Hindlimb muscle (tissue), 1 donor: ENCODE data around the gene CAPZA1. TPM values are rescaled to one million over a fixed set of nuclear protein-coding genes. Genes with fewer than 3 reads are reported as not detected.

Experiments used
- DNase-seq: peaks from one replicate; pipeline ENCODE4 v3.0.0-alpha.2; 2013
- polyA plus RNA-seq: library from polyadenylated mRNA; unstranded; fragments of 120-200 nt; gene quantifications from one replicate; pipeline ENCODE4 v1.2.1, GENCODE V29; 2013; ENCODE audit not compliant: insufficient read length

Gene CAPZA1
- polyA plus RNA-seq, 1 donor: 67.6 TPM

- DNase-seq: no peak
These were observed 59.0 kb downstream of the CAPZA1 start for GRCh38 chr1:112678605-112679004.

DNA sequence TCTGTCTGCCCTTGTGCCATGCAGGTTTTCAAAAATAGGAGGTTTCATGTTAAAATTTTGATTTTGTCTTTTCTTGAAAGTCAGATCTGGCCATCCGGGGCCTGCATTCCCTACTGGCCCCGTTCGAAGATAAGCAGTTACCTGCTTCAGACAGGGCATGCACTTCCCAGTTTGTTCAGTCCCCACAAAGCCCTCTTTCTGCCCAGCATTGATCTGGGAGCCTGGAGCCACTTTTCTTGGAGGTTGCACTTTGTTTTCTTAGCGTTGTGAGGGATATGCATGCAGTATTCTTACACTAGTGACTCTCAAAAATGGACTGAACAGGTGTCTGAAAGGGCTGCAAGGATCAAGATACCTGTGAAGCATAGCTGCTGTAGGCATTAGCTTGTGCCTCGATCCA is 66.3 kb downstream of the CAPZA1 start:
- no peak for DNase-seq

- DNase-seq: no peak
These were observed 66.8 kb downstream of the CAPZA1 start for GRCh38 chr1:112686417-112686816.

GRCh38 chr1:112686835-112687234 is 67.2 kb downstream of the CAPZA1 start:
- no peak for DNase-seq

GRCh38 chr1:112687361-112687760 is 67.7 kb downstream of the CAPZA1 start:
- DNase-seq: no peak

DNA sequence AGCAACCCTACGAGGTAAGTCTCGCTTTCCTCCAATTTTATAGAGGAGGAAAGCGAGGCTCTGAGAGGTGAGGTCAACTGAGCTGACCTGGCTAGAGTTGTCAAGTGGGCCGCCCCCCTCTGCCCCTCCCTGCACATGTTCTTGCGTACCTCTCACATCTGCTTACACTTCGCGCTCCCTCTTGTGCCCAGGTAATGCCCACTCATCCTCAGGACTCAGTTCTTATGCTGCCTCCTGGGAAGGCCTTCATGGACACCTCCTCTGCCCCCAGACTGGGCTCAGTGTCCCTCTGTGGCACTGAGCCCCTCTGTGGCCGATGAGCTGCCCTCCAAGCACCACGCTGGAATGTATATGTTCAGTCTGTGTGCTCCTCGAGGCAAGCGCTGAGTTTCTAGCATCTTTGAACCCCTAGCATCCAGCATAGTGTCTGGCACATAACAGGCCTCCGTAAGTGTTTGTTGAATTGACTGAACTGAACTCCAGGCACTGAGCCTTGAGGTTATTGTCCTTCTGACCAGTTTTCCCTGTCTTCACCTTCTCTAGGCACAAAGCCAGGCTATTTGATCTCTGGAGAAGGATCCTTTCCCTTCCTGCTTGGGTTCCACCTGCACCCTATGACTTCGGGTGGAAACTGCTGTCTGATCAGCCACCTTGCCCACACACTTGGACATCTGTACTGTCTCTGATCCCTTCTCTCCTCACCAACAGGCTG is 68.3 kb downstream of the CAPZA1 start:
- no peak for DNase-seq

- DNase-seq: peak; percentile 69
These were observed 69.2 kb downstream of the CAPZA1 start for GRCh38 chr1:112688781-112689193.

DNA sequence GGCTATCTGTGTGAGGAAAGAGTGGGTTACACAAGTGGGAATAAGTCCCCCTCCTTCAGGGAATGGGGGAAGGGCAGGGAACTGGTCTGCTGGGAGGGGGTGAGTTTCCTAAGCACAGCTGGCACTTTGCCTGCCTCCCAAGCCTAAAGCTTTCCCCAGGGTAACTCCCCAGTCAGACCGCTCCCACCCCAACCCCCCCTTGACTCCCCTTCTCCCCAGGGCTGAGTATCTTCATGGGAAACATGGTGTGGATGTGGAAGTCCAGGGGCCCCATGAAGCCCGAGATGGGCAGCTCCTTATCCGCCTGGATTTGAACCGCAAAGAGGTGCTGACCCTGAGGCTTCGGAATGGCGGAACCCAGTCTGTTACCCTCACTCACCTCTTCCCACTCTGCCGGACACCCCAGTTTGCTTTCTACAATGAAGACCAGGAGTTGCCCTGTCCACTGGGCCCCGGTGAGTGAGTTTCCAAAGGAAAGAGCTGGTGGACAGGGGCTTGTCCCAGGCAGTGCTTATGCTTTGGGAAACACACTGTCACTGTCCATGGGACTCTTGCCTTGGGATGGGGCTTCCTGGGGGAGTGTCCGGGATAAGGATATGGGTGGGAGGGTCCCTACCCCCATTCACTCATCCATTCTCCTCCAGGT is 69.7 kb downstream of the CAPZA1 start:
- DNase-seq: no peak

- DNase-seq: no peak
These were observed 70.2 kb downstream of the CAPZA1 start for GRCh38 chr1:112689842-112690237.

- no peak for DNase-seq
These were observed 73.0 kb downstream of the CAPZA1 start for GRCh38 chr1:112692681-112693080.

- DNase-seq: no peak
These were observed 74.2 kb downstream of the CAPZA1 start for GRCh38 chr1:112693821-112694220.

GRCh38 chr1:112694363-112694929 is 74.8 kb downstream of the CAPZA1 start:
- DNase-seq: no peak

DNA sequence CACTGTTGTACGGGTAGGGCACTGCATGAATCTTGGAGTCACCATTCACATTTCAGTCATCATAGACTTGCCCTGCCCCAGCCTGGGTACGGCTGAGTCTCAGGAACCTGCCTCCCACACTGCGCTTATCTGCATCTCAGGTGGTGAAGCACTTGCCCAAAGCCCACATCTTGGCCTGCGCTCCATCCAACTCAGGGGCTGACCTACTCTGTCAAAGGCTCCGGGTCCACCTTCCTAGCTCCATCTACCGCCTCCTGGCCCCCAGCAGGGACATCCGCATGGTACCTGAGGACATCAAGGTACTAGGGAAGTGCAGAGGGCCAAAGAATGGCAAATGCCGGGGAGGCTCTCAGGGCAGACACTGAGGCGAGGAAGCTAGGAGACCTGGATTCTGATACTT is 75.6 kb downstream of the CAPZA1 start:
- no peak for DNase-seq

DNA sequence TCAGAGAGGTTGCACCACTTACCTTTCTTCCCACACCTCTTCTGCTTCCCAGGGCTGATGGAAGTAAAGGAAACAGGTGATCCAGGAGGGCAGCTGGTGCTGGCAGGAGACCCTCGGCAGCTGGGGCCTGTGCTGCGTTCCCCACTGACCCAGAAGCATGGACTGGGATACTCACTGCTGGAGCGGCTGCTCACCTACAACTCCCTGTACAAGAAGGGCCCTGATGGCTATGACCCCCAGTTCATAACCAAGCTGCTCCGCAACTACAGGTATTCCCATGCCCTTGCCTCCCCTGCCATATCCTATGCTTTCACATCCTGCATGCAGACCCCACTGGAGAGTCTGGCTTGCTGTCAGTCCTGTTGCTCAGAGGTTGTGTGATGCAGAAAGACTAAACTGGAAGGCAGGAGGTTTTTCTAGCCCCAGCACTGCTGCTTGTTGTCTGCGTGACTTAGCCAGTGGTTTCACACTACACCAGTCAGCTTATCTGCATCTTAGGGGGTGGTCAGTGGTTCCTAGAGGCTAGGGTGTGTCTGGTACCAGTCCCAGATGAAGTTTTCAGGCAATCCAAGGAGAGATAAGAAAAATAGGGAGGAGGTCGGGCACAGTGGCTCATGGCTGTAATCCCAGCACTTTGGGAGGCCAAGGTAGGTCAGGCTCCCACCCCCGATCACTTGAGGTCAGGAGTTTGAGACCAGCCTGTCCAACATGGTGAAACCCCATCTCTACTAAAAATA is 77.1 kb downstream of the CAPZA1 start:
- no peak for DNase-seq

GRCh38 chr1:112697781-112698201 is 78.2 kb downstream of the CAPZA1 start:
- no peak for DNase-seq

- no peak for DNase-seq
These were observed 79.0 kb downstream of the CAPZA1 start for GRCh38 chr1:112698366-112699310.

- DNase-seq: no peak
These were observed 80.0 kb downstream of the CAPZA1 start for GRCh38 chr1:112699425-112700144.

DNA sequence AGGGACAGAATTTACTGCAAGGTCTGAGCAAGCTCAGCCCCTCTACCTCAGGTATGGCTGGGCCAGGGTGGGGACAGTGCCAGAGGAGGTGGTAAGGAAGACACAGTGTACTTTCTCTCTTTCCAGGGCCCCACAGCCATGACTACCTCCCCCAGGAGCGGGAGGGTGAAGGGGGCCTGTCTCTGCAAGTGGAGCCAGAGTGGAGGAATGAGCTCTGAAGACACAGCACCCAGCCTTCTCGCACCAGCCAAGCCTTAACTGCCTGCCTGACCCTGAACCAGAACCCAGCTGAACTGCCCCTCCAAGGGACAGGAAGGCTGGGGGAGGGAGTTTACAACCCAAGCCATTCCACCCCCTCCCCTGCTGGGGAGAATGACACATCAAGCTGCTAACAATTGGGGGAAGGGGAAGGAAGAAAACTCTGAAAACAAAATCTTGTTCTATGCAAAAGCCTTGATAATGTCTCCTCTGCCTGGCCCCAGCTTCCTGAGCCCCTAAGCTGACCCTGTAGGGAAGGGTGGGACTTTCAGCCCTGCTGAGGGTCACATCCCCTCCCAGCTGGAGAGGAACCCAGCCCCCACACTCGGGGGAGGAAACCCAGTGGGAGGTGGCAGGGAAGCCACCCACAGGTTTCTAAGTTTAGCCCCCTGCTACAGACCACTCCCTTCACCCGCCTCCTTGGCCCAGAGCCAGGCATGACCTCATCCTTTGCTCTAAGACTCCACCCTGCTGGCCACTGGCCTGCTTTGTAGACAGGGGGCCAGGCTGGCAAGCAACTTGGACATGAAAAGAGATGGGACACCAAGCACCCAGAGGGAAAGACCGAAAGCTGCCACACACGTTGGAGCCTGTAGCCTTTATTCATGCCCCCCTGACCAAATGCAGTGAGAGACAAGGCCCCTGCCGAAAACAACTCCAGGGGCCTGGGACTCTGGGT is 80.9 kb downstream of the CAPZA1 start:
- DNase-seq: peak; percentile 93

DNA sequence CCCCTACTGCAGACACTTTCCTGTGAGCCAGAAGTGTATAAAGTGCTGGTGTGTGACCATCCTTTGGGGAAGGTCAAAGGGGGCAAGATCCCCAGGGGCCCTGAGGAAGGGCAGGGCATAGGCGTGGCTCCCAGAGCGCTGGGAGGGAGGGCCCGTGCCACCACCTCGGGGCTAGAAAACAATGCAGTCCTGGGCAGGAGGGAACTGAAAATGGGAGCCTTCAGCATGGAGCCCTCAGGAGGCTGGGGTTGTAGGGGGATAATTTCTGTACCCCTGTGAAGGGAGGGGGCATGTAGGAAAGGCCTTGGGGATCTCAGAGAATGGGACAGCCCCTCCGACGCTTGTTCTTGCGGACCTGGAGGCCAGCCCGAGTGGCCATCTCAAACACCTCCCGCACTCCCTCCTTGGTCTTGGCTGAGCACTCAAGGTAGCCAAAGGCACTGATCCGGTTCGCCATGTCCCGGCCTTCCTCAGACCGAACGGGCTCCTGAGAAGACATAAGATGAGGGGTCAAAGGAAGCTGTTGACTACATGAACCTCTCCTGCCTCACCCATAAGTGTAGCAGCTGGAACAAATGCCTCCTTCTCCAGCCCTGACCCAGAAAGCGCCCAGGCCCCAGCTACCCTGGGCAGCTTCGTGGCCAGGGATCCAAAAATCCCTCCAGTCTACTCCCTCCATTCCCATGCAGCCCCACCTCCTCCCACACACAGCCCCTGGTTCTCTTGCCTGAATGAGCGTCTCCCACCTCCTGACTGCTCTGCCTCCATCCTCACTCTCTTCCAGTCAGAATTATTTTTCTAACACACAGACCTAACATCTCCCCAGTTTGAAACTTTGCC is 81.8 kb downstream of the CAPZA1 start:
- no peak for DNase-seq
